Right lung (tissue), 10 donors: Measurements from ENCODE around the gene PKDCC. TPM values are rescaled to one million over a fixed set of nuclear protein-coding genes. Genes with fewer than 3 reads are reported as not detected.

Experiments
- DNase-seq, 2 donors: peaks; one replicate each; pipeline ENCODE4 v3.0.0-alpha.2; 2013
- long read RNA-seq, 8 donors: transcript quantifications; one replicate each; lab custom pipeline, GENCODE V29; 2026
- polyA plus RNA-seq, 5 donors: library from polyadenylated mRNA; unstranded; fragments of 120-200 nt; gene quantifications; one replicate each; pipeline versions ENCODE4 v1.2.1 to v1.2.3, GENCODE V29; 2013; ENCODE audit warnings: inconsistent platforms in 1 of 5, low replicate concordance in 1 of 5; ENCODE audit not compliant: insufficient read length in 5 of 5, insufficient read depth in 1 of 5

Gene PKDCC
- 100 to 1,000 TPM in 4 of 5 donors, 10 to 100 TPM in 1; 97.6 to 188 (median 122) TPM for polyA plus RNA-seq
- long read RNA-seq, donor 1, transcript PKDCC-201 (7 exons, 2,502 nt) = major isoform, 27 of 35 reads
- long read RNA-seq, donor 1, partial matches to known transcripts = 0 of 35 reads
- long read RNA-seq, donor 1, other reads (novel, unspliced or antisense) = 0 of 35 reads
- long read RNA-seq, donor 2, transcript PKDCC-201 (7 exons, 2,502 nt) = major isoform, 23 of 41 reads
- long read RNA-seq, donor 2, partial matches to known transcripts = 16 of 41 reads
- long read RNA-seq, donor 2, other reads (novel, unspliced or antisense) = 0 of 41 reads
- long read RNA-seq, donor 3, transcript PKDCC-201 (7 exons, 2,502 nt) = major isoform, 11 of 51 reads
- long read RNA-seq, donor 3, partial matches to known transcripts = 37 of 51 reads
- long read RNA-seq, donor 3, other reads (novel, unspliced or antisense) = 0 of 51 reads
- long read RNA-seq, donor 4, transcript PKDCC-201 (7 exons, 2,502 nt) = major isoform, 6 of 12 reads
- long read RNA-seq, donor 4, partial matches to known transcripts = 0 of 12 reads
- long read RNA-seq, donor 4, other reads (novel, unspliced or antisense) = 0 of 12 reads
- long read RNA-seq, donor 5, transcript PKDCC-201 (7 exons, 2,502 nt) = major isoform, 17 of 36 reads
- long read RNA-seq, donor 5, transcript PKDCC-207 (2 exons, 563 nt) = minor isoform, 5 of 36 reads
- long read RNA-seq, donor 5, partial matches to known transcripts = 11 of 36 reads
- long read RNA-seq, donor 5, other reads (novel, unspliced or antisense) = 0 of 36 reads
- long read RNA-seq, donor 6, transcript PKDCC-201 (7 exons, 2,502 nt) = major isoform, 21 of 46 reads
- long read RNA-seq, donor 6, partial matches to known transcripts = 20 of 46 reads
- long read RNA-seq, donor 6, other reads (novel, unspliced or antisense) = 0 of 46 reads
- long read RNA-seq, donor 7, transcript PKDCC-201 (7 exons, 2,502 nt) = major isoform, 17 of 20 reads
- long read RNA-seq, donor 7, partial matches to known transcripts = 0 of 20 reads
- long read RNA-seq, donor 7, other reads (novel, unspliced or antisense) = 0 of 20 reads
- long read RNA-seq, donor 8, transcript PKDCC-201 (7 exons, 2,502 nt) = major isoform, 6 of 19 reads
- long read RNA-seq, donor 8, partial matches to known transcripts = 8 of 19 reads
- long read RNA-seq, donor 8, other reads (novel, unspliced or antisense) = 0 of 19 reads

- peak; percentile 88 for DNase-seq
Observed at GRCh38 chr2:42047488-42048298, at the start of gene PKDCC. Gene PKDCC, plus strand, starts transcription at chr2:42048021. Its CDS starts 179 bp downstream, at chr2:42048200.

GRCh38 chr2:41998186-41999127 lies 49.4 kb upstream of the PKDCC start:
- DNase-seq = peak; percentile 38 to 42

GRCh38 chr2:41999128-41999480 lies 48.7 kb upstream of the PKDCC start:
- DNase-seq = no peak

- no peak for DNase-seq
Observed at GRCh38 chr2:41999592-42000281, 48.1 kb upstream of the PKDCC start.

- no peak for DNase-seq
Observed at GRCh38 chr2:42001711-42002201, 46.1 kb upstream of the PKDCC start.

- no peak for DNase-seq
Observed at GRCh38 chr2:42007551-42007950, 40.3 kb upstream of the PKDCC start.

- DNase-seq = no peak
Observed at GRCh38 chr2:42008241-42008921, 39.4 kb upstream of the PKDCC start.

- DNase-seq = no peak
Observed at GRCh38 chr2:42009657-42010580, 37.9 kb upstream of the PKDCC start.

- no peak for DNase-seq
Observed at GRCh38 chr2:42010743-42011298, 37.0 kb upstream of the PKDCC start.

GRCh38 chr2:42012137-42012536 lies 35.7 kb upstream of the PKDCC start:
- no peak for DNase-seq

- DNase-seq = no peak
Observed at GRCh38 chr2:42012651-42013050, 35.2 kb upstream of the PKDCC start.

- no peak for DNase-seq
Observed at GRCh38 chr2:42013409-42013808, 34.4 kb upstream of the PKDCC start.

GRCh38 chr2:42021464-42021863 lies 26.4 kb upstream of the PKDCC start:
- no peak for DNase-seq

- DNase-seq = no peak
Observed at GRCh38 chr2:42025151-42025582, 22.7 kb upstream of the PKDCC start.

GRCh38 chr2:42026272-42026671 lies 21.5 kb upstream of the PKDCC start:
- DNase-seq = no peak

- DNase-seq = no peak
Observed at GRCh38 chr2:42028571-42029148, 19.2 kb upstream of the PKDCC start.

GRCh38 chr2:42029171-42029570 lies 18.6 kb upstream of the PKDCC start:
- no peak for DNase-seq
